Loucy (cell line): ENCODE results near the gene ENOX1.

Experiments
- H2AFZ ChIP-seq: fragments of 200-600 bp; sonication (generic); 2 replicates; pipeline ENCODE4 v1.6.0; 2016; ENCODE audit warnings: antibody characterized with exemption, mild to moderate bottlenecking, low read length, moderate library complexity
- H3F3A ChIP-seq: fragments of 200-600 bp; 2 replicates; pipeline ENCODE4 v1.6.0; 2016; ENCODE audit warnings: antibody characterized with exemption, low read depth, mild to moderate bottlenecking
- H3K27me3 ChIP-seq: fragments of 200-600 bp; sonication (generic); 2 replicates; pipeline ENCODE4 v1.6.1; 2014; ENCODE audit warnings: low read length, mild to moderate bottlenecking; ENCODE audit not compliant: insufficient read depth, poor library complexity, severe bottlenecking
- H3K36me3 ChIP-seq: fragments of 200-600 bp; sonication (generic); 2 replicates; pipeline ENCODE4 v1.6.1; 2016; ENCODE audit warnings: low read length; ENCODE audit not compliant: insufficient read depth
- H3K4me1 ChIP-seq: fragments of 200-600 bp; sonication (generic); 2 replicates; pipeline ENCODE4 v1.5.1; 2014; ENCODE audit warnings: low read length, mild to moderate bottlenecking; ENCODE audit not compliant: insufficient read depth, poor library complexity, severe bottlenecking
- H3K4me2 ChIP-seq: fragments of 200-600 bp; sonication (generic); 2 replicates; pipeline ENCODE4 v1.6.0; 2014; ENCODE audit warnings: antibody characterized with exemption, low read length, low read depth, mild to moderate bottlenecking; ENCODE audit not compliant: poor library complexity, severe bottlenecking
- H3K4me3 ChIP-seq: fragments of 200-600 bp; sonication (generic); 2 replicates; pipeline ENCODE4 v1.5.1; 2014; ENCODE audit warnings: low read length, mild to moderate bottlenecking, mixed read lengths; ENCODE audit not compliant: poor library complexity, severe bottlenecking
- H3K79me2 ChIP-seq: fragments of 200-600 bp; sonication (generic); 2 replicates; pipeline ENCODE4 v1.6.1; 2014; ENCODE audit warnings: low read length; ENCODE audit not compliant: insufficient read depth
- H3K9ac ChIP-seq: fragments of 200-600 bp; sonication (generic); 2 replicates; pipeline ENCODE4 v1.6.0; 2014; ENCODE audit warnings: mild to moderate bottlenecking, low read depth, low read length, moderate library complexity; ENCODE audit not compliant: poor library complexity, severe bottlenecking
- H3K9me2 ChIP-seq: fragments of 200-600 bp; sonication (generic); replicated peaks from 2 replicates; pipeline ENCODE4 v1.6.1; 2016; ENCODE audit warnings: low read depth, low read length, mixed read lengths
- H3K9me3 ChIP-seq: fragments of 200-600 bp; sonication (generic); 2 replicates; pipeline ENCODE4 v1.6.1; 2014; ENCODE audit warnings: mild to moderate bottlenecking, antibody characterized with exemption, low read length, low read depth; ENCODE audit not compliant: insufficient read depth
- H4K20me1 ChIP-seq: fragments of 200-600 bp; sonication (generic); 2 replicates; pipeline ENCODE4 v1.6.0; 2014; ENCODE audit warnings: antibody characterized with exemption, low read length, mild to moderate bottlenecking; ENCODE audit not compliant: insufficient read depth, poor library complexity, severe bottlenecking
- CTCF ChIP-seq: fragments of 200-600 bp; sonication (generic); conservative IDR thresholded peaks from 2 replicates; pipeline ENCODE4 v1.5.1; 2014; ENCODE audit warnings: mild to moderate bottlenecking, antibody characterized with exemption, low read length
- EZH2phosphoT487 ChIP-seq: fragments of 200-600 bp; IDR thresholded peaks from 2 replicates; pipeline ENCODE4 v1.6.1; 2018; ENCODE audit warnings: antibody characterized with exemption, mild to moderate bottlenecking, moderate library complexity, borderline replicate concordance

The ENOX1 gene

GRCh38 chr13:43597599-43597945, 189.2 kb downstream of the ENOX1 start:
- Histone ChIP-seq H3K36me3 (no peaks in the 10 kb centered on the region), H2AFZ (0 out of 2 replicates have a peak overlapping the region, but pooled peaks have one; percentile 29), H3K9ac (no peak overlapping the region), H3K9me3 (no peaks in the 10 kb centered on the region), H3K4me2 (no peak overlapping the region), H3F3A (no peaks in the 10 kb centered on the region), H3K27me3 (no peaks in the 10 kb centered on the region), H3K4me1 (peaks cover 16% of the 10 kb centered on the region), H3K4me3 (no peak overlapping the region), H3K9me2 (no peaks in the 10 kb centered on the region), H4K20me1 (no peaks in the 10 kb centered on the region), H3K79me2 (no peaks in the 10 kb centered on the region)
- TF ChIP-seq EZH2phosphoT487 (no peak), CTCF (no peak)

GRCh38 chr13:43596924-43597598, 189.7 kb downstream of the ENOX1 start:
- TF ChIP-seq EZH2phosphoT487 (no peak), CTCF (no peak)
- no peaks in the 10 kb centered on the region for H3K9me2 ChIP-seq
- no peaks in the 10 kb centered on the region for H3F3A ChIP-seq
- H3K4me3 ChIP-seq = no peak overlapping the region
- H3K4me2 ChIP-seq = no peak overlapping the region
- H3K9ac ChIP-seq = no peak overlapping the region
- no peaks in the 10 kb centered on the region for H3K36me3 ChIP-seq
- H3K27me3 ChIP-seq = no peaks in the 10 kb centered on the region
- H3K4me1 ChIP-seq = peaks cover 16% of the 10 kb centered on the region
- H3K9me3 ChIP-seq = no peaks in the 10 kb centered on the region
- H3K79me2 ChIP-seq = no peaks in the 10 kb centered on the region
- no peaks in the 10 kb centered on the region for H4K20me1 ChIP-seq
- H2AFZ ChIP-seq = no peak overlapping the region

GRCh38 chr13:43596006-43596405, 190.8 kb downstream of the ENOX1 start:
- Histone ChIP-seq H3K27me3 (no peaks in the 10 kb centered on the region), H3K9ac (no peak overlapping the region)

More at GRCh38 chr13:43596006-43596405, 190.8 kb downstream of the ENOX1 start:
- Histone ChIP-seq H4K20me1 (no peaks in the 10 kb centered on the region), H3F3A (no peaks in the 10 kb centered on the region), H3K36me3 (no peaks in the 10 kb centered on the region), H3K4me1 (peaks cover 16% of the 10 kb centered on the region), H3K4me2 (no peak overlapping the region), H3K9me3 (no peaks in the 10 kb centered on the region), H3K79me2 (no peaks in the 10 kb centered on the region), H2AFZ (no peak overlapping the region), H3K9me2 (no peaks in the 10 kb centered on the region), H3K4me3 (no peak overlapping the region)
- TF ChIP-seq EZH2phosphoT487 = no peak
- no peak for TF ChIP-seq CTCF
